GM19397 (cell line): ENCODE measurements around the gene LMBR1.

Source experiments
- ATAC-seq: cut with Tn5 transposase; IDR thresholded peaks from one replicate; pipeline ENCODE4 v1.9.1; 2021; ENCODE audit warnings: mild to moderate bottlenecking, moderate library complexity; ENCODE audit not compliant: unreplicated experiment

Gene LMBR1

DNA sequence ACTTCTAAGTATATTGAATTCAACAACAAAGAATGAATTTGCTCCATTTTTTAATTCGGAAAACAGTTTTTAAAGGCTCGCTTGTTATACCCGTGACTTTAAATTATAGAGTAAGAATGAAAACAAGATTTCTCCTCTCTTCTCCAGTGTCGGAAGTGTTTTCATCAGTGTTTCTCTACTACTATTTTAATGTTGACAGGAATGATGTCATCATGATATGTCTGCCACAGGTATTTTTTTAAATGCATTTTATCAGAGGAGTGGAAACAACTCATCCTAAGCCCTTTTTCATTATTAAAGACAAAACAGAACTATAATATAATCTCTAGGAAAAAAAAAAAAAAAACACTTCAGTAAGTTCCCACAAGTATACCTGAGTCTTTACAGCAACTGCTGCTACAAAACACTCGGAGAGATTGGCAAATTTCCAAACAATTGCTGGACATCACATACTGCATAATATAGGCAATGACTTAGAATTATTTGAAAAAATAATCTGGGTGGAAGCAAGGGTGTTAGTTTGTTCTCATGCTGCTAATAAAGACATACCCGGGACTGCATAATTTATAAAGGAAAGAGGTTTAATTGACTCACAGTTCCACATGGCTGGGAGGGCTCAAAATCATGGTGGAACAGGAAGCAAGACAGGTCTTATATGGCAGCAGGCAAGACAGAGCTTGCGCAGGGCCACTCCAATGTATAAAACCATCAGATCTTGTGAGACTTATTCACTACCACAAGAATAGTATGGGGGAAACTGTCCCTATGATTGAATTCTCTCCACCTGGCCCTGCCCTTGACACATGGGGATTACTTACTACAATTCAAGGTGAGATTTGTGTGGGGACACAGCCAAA lies 257.2 kb downstream of the LMBR1 start:
- ATAC-seq, result no peak

DNA sequence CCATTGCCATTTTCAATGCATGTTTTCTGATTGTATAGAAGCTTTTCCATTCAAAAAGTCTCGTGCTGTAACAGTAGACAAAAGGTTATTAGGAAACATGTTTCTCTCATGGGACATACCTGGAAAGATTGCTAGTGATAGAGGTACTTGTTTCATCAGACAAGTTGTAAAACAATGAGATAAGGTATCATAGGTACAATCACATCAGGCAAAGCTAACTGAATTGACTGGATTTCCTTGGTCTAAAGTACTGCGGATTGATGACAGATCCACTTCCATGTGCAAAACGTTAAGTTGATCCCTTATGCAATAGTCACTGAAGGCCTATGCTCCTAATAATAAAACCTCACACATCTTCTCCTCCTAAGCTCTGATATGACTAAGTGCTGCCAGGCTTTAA lies 258.9 kb downstream of the LMBR1 start:
- ATAC-seq, result no peak

DNA sequence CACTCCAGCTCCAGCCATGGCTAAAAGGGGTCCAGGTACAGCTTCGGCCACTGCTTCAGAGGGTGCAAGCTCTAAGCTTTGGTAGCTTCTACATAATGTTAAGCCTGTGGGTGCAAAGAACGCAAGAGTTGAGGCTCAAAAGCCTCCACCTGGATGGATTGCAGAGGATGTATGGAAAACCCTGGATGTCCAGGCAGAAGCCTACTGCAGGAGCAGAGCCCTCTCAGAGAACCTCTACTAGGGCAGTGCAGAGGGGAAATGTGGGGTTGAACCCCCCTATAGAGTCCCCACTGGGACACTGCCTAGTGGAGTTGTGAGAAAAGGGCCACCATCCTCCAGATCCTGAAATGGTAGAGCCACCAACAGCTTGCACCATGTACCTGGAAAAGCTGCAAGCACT lies 263.1 kb downstream of the LMBR1 start:
- no peak for ATAC-seq

DNA sequence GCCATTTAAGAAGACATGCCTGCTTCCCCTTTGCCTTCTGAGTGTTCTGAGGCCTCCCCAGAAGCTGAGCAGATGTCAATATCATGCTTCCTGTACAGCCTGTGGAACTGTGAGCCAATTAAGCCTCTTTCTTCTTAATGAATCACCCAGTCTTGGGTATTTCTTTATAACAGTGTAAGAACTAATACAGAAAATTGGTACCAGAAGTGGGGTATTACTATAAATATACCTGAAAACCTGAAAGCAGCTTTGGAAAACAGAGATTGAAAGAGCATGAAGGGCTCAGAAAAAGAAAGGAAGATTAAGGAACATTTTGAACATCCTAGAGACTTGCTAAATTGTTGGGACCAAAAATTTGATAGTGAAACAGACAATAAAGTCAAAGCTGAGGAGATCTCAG lies 264.4 kb downstream of the LMBR1 start:
- no peak for ATAC-seq
